Ishikawa (cell line): ENCODE measurements around the gene MYO9B.

Experiments used
- CEBPB ChIP-seq: IDR thresholded peaks from 2 replicates; pipeline ENCODE4 v1.6.1; 2012
- CREB1 ChIP-seq: IDR thresholded peaks from 2 replicates; pipeline ENCODE4 v1.6.1; 2012; ENCODE audit warnings: low read depth
- EGR1 ChIP-seq: IDR thresholded peaks from 2 replicates; pipeline ENCODE4 v1.6.1; 2012
- EP300 ChIP-seq: IDR thresholded peaks from 2 replicates; pipeline ENCODE4 v1.6.1; 2012; ENCODE audit warnings: borderline replicate concordance
- FOXM1 ChIP-seq: IDR thresholded peaks from 2 replicates; pipeline ENCODE4 v1.6.1; 2012; ENCODE audit warnings: low read depth, borderline replicate concordance
- NFIC ChIP-seq: IDR thresholded peaks from 2 replicates; pipeline ENCODE4 v1.6.1; 2012
- RAD21 ChIP-seq: IDR thresholded peaks from 2 replicates; pipeline ENCODE4 v1.6.1; 2012; ENCODE audit warnings: low read depth
- TAF1 ChIP-seq: IDR thresholded peaks from 2 replicates; pipeline ENCODE4 v1.6.1; 2012; ENCODE audit warnings: low read depth, mild to moderate bottlenecking
- TCF12 ChIP-seq: IDR thresholded peaks from 2 replicates; pipeline ENCODE4 v1.6.1; 2012; ENCODE audit warnings: low read depth
- TEAD4 ChIP-seq: IDR thresholded peaks from 2 replicates; pipeline ENCODE4 v1.6.1; 2012
- USF1 ChIP-seq: IDR thresholded peaks from 2 replicates; pipeline ENCODE4 v1.6.1; 2012
- YY1 ChIP-seq: IDR thresholded peaks from 2 replicates; pipeline ENCODE4 v1.6.1; 2012; ENCODE audit warnings: low read depth
- ZBTB7A ChIP-seq: IDR thresholded peaks from 2 replicates; pipeline ENCODE4 v1.6.1; 2012; ENCODE audit warnings: low read depth
- TF ChIP-seq, protein P1 (sequence below): IDR thresholded peaks from 2 replicates; pipeline ENCODE4 v1.6.1; 2012; ENCODE audit warnings: low read depth, mild to moderate bottlenecking
- TF ChIP-seq, protein P2 (sequence below): IDR thresholded peaks from 2 replicates; pipeline ENCODE4 v1.6.1; 2012

Gene MYO9B

GRCh38 chr19:17061691-17062090 lies 13.9 kb upstream of the MYO9B start:
- TF ChIP-seq CEBPB (no peak), RAD21 (no peak), TCF12 (no peak), CREB1 (no peak), FOXM1 (no peak), USF1 (no peak), TEAD4 (no peak), ZBTB7A (no peak), NFIC (no peak), YY1 (no peak), EGR1 (no peak), EP300 (no peak)
- TF ChIP-seq, protein P1, sequence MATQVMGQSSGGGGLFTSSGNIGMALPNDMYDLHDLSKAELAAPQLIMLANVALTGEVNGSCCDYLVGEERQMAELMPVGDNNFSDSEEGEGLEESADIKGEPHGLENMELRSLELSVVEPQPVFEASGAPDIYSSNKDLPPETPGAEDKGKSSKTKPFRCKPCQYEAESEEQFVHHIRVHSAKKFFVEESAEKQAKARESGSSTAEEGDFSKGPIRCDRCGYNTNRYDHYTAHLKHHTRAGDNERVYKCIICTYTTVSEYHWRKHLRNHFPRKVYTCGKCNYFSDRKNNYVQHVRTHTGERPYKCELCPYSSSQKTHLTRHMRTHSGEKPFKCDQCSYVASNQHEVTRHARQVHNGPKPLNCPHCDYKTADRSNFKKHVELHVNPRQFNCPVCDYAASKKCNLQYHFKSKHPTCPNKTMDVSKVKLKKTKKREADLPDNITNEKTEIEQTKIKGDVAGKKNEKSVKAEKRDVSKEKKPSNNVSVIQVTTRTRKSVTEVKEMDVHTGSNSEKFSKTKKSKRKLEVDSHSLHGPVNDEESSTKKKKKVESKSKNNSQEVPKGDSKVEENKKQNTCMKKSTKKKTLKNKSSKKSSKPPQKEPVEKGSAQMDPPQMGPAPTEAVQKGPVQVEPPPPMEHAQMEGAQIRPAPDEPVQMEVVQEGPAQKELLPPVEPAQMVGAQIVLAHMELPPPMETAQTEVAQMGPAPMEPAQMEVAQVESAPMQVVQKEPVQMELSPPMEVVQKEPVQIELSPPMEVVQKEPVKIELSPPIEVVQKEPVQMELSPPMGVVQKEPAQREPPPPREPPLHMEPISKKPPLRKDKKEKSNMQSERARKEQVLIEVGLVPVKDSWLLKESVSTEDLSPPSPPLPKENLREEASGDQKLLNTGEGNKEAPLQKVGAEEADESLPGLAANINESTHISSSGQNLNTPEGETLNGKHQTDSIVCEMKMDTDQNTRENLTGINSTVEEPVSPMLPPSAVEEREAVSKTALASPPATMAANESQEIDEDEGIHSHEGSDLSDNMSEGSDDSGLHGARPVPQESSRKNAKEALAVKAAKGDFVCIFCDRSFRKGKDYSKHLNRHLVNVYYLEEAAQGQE = no peak
- TF ChIP-seq, protein P2, sequence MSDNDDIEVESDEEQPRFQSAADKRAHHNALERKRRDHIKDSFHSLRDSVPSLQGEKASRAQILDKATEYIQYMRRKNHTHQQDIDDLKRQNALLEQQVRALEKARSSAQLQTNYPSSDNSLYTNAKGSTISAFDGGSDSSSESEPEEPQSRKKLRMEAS = no peak

DNA sequence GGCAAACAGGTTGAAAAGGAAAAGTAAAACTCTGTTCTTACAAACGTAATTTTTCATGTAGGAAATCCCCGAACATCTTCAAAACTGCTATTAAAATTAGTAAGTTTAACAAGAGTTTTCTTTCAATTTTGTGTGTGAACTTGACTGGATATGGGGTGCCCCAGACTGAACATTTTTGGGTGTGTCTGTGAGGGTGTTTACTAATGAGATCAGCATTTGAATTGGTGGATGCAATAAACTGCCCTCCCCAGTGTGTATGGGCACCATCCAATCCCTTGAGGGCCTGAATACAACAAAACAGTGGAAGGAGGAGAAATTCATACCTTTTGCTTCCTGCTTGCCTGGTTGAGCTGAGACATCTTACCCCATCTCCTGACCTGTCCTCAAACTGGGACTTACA lies 12.1 kb upstream of the MYO9B start:
- no peak for TF ChIP-seq CEBPB
- no peak for TF ChIP-seq TEAD4
- no peak for TF ChIP-seq TAF1
- TF ChIP-seq EP300 = no peak
- no peak for TF ChIP-seq USF1
- no peak for TF ChIP-seq CREB1
- no peak for TF ChIP-seq TCF12
- TF ChIP-seq NFIC = no peak
- no peak for TF ChIP-seq RAD21
- no peak for TF ChIP-seq YY1

GRCh38 chr19:17069193-17069592 lies 6.4 kb upstream of the MYO9B start:
- no peak for TF ChIP-seq FOXM1

DNA sequence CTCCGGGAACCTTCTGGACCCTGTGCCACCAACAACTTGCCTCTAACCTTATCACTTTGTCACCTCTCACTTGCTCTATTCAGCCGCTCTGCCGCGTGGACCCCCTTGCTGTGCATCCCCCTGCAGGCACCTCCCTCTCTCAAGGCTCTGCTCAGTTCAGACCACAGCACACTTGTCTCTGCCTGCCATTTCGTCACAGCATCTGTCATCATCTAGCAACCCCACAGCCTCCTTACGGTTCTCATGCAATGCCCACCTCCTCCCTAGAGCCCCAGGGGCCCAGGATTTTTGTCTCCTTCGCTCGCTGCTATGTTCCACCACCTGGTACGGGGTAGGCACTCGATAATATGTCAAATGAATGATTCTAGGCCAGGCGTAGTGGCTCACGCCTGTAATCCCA lies 5.2 kb upstream of the MYO9B start:
- no peak for TF ChIP-seq RAD21
- no peak for TF ChIP-seq YY1
- TF ChIP-seq TEAD4 = no peak
- TF ChIP-seq USF1 = no peak
- TF ChIP-seq EGR1 = no peak
- TF ChIP-seq, protein P1 = no peak
- TF ChIP-seq TAF1 = no peak
- TF ChIP-seq, protein P2 = no peak
- no peak for TF ChIP-seq EP300
- TF ChIP-seq CEBPB = no peak
- TF ChIP-seq CREB1 = no peak
- TF ChIP-seq NFIC = no peak
- TF ChIP-seq FOXM1 = no peak
- no peak for TF ChIP-seq TCF12
- TF ChIP-seq ZBTB7A = no peak

DNA sequence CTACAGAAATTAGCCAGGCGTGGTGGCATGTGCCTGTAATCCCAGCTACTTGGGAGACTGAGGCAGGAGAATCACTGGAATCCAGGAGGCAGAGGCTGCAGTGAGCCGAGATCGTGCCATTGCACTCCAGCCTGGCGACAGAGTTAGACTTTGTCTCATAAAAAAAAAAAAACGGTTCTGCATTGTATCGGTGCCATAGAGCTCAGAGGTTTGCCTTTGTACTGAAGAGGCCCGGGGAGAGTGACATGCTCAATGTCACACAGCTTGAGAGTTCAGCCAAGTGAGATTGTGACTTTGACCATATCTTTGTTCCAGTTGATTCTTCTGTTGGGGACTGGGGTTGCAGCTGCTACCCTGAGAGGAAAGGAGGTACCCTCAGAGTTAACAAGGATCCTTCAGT lies 4.7 kb upstream of the MYO9B start:
- TF ChIP-seq, protein P1 = no peak
- TF ChIP-seq, protein P2 = no peak
- TF ChIP-seq TCF12 = no peak
- TF ChIP-seq CEBPB = no peak
- TF ChIP-seq NFIC = no peak
- no peak for TF ChIP-seq USF1
- no peak for TF ChIP-seq RAD21
- no peak for TF ChIP-seq EP300
- TF ChIP-seq EGR1 = no peak
- TF ChIP-seq TEAD4 = no peak
- TF ChIP-seq TAF1 = no peak
- no peak for TF ChIP-seq FOXM1
- TF ChIP-seq YY1 = no peak
- TF ChIP-seq ZBTB7A = no peak
- TF ChIP-seq CREB1 = no peak
